Stimulated activated CD4-positive, alpha-beta T cell treated with anti-CD3 and anti-CD28 coated beads, Interleukin-12 subunit alpha, Interleukin-12 subunit beta, amount 100 ng/mL, for 24 hours (primary cell): ENCODE measurements around the gene SLIT1.

Experiments
- DNase-seq, 2 experiments: peaks; one replicate each; pipeline ENCODE4 v3.0.0-alpha.2; 2020; ENCODE audit warnings: low read depth in 2 of 2

Gene SLIT1

DNA sequence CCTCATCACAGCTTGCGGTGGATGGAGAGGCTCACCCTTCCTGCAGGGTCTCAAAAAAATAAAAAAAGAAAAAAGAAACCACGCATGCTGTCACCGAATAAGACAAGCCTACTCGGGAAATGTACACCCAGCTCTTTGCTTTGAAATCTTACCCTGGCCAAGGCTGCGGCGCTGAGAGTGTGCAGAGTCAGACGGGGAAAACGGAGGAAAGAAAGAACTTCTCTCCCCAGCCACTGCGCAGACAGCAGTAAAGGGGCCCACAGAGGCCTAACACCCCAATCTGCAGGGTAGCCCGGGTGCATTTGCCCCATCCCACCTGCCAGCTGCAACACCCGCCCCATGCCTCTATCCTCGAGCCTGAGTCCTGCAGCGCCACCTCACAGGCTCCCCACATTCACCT, 14.8 kb downstream of the SLIT1 start:
- DNase-seq: no peak

DNA sequence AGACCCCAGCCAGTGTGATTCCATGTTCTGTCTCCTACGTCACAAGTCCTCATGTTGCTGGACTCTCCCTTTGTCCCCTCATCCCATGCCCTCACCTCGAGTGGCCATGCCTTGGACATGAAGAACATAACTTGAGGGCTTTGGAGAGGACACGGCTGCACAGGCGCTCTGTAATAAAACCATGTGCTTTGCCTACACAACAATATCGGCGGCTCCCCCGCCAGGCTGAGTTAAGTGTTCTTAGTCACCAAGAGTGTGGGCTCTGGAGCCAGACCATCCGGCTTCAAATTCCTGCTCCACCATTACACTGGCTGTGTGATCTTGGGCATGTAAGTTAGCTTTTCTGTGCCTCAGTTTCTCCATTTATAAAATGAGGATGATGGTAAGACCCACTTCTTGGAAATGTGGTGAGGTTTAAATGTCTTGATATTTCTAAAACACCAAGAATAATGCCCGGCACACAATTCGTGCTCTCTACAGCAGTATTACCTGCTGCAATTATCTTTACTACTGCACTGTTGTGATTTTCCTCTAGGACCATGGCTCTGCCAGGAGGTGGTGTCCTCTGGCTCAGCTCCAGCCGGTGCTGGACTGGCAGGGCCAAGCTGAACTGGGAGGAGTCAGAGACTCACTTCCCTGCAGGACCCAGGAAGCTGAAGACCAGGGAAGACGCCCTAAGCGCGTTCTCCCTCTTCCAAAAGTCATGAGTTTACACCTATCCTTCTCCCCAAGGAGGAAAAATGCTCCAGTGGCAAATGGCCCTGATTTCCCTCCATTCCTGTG, 15.7 kb downstream of the SLIT1 start:
- DNase-seq: no peak

DNA sequence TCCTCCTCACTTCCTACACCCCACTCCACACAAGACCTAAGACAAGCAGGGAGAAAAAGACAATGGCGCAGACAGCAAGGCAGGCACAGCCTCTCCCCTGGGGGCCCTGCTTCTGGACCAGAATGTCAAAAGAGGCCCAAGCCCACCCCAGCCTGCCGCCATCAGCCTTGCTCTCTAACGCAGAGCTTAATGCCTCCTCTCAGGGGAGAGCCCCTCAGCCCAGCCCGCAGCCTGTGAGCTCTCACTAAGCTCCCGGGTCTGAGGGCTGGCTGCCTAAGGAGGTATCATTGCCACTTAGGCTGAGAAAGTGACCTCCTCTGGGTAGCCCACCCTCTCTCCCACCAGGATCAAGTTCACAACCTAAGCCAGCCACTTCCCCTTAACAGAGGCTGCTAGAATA, 16.7 kb downstream of the SLIT1 start:
- no peak for DNase-seq

GRCh38 chr10:97168645-97169044, 17.1 kb downstream of the SLIT1 start:
- DNase-seq: no peak

DNA sequence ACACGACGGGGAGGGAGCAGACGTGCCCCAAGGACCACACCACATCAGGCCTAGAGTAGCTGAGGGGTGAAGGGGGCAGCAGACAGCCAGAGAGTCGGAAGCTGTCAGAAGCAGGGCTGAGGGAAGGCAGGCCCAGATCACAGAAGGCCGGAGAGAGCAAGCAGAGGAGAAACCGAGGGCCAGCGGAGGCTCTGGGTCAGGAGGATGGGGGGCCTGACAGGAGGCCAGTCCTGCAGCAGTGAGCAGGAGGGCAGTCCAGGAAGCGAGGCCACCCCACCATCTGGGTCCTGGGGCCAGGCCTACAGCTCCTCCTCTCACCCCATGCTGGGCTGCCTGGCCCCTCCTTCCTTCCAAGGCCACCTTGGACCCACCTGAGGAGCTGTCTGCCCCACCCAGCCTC, 20.3 kb downstream of the SLIT1 start:
- no peak for DNase-seq

DNA sequence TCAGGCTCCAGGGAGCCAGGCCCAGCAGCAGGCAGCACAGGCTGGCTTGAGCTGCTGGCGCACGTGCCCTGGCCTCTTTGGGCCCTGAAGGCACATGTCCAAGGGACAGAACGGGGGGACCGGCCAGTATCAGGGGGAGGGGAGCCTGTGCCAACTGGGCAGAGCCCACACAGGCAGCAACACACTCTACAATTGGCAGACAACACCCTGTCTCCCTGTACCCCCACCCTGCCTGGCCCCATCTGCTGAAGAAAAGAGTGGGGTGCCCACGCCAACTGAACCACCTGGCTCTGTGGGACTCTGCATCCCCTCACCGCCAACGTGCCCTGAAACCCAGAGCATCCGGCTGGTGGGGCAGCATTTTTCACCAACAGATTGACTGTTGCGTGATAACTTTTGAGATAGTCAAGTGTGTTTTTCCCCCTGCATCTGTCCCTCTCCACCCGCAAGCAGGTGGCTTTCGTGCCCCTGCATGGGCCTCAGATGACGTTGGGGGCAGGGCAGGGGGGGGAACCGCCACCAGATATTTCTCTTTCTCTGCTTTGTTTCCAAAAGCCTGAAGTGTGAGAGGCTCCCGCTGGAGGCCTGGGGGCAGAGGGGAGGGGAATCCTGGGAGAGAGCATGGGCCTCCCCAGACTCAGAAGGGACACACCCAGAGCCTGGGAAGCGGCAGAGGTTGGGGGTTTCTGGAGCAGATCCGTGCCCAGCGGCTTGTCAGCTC, 21.8 kb downstream of the SLIT1 start:
- DNase-seq: no peak

GRCh38 chr10:97163181-97163580, 22.6 kb downstream of the SLIT1 start:
- DNase-seq: no peak

DNA sequence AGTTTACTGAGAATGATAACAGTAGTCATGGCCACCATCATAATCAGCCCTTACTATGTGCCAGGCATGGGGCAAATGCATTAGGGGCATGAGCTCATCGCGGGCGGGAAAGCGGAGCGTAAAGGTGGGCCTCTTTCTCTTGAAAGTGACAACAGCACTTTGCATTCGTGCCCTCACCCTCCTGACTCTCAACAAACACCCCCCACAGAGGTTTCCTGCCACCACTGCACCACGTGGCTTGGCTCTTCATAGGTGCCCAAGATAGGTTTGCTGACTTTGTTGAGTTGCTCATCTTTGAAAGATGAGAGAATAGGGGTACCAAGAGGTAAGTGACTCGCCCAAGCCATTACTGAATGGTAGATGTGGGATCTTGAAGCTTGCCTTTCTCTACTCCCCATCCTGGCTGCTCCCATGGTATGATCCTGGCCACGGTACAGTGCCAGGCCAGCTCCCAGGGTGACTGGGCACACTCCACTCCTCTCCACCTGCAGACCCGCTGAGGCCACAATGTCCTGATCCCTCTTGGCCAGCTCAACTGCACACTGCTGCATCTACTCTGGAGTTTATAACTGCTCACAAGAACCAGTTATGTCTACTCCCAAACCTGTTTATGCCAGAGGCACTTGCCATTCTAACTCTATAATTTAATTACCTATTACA, 26.0 kb downstream of the SLIT1 start:
- DNase-seq: no peak

GRCh38 chr10:97157578-97158095, 28.1 kb downstream of the SLIT1 start:
- DNase-seq: no peak

GRCh38 chr10:97154781-97155180, 31.0 kb downstream of the SLIT1 start:
- DNase-seq: no peak

DNA sequence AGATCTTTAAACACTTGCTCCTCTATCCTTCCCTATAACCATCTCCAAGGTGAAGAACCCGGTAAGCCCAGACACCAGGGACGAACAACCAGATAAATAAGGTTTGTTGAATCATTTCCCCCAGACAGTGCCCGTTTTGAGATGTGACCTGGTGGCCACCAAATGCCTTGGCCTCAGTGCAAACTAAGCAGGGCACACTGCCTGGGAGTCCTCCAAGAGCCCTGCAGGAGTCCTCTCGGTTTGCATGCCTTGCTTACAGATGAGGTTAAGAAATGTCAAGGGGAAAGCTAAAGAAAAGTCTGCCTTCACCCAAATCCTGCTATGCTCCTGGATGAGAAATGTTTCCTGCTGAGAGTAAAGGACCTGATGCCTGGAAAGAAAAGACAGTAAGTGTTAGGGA, 31.6 kb downstream of the SLIT1 start:
- DNase-seq: no peak

- DNase-seq: no peak
Measured at GRCh38 chr10:97153270-97153850, 32.4 kb downstream of the SLIT1 start.

DNA sequence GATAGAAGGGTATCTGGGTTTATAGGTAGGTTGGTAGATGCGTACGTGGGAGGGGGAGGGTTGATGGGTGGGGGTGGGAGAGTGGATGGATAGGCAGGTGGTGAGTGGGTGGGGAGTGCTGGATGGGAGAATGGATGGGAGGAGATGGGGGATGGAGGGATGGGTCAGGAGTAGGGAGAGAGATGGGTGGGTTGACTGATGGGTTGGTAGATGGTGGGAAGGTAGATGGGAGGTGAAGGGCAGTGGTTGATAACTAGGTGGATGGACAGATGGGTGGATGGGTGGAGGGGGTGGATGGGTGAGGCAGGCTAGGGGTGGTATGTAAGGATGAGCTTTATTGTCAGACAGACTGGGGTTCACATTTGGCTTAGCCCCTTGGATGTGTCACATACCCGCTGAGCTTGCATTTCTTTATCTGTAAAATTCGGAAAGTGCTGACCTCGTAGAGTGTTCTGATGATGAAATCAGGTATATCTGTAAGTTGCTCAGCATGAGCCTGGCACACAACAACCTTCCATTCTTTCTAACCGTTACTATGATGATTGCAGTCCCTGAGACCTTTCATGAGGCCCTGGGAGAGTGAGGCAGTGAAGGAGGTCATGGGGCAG, 34.3 kb downstream of the SLIT1 start:
- DNase-seq: no peak

- no peak for DNase-seq
Measured at GRCh38 chr10:97150616-97151015, 35.1 kb downstream of the SLIT1 start.

GRCh38 chr10:97150013-97150595, 35.7 kb downstream of the SLIT1 start:
- no peak for DNase-seq

GRCh38 chr10:97149079-97149531, 36.7 kb downstream of the SLIT1 start:
- DNase-seq: no peak

- DNase-seq: no peak
Measured at GRCh38 chr10:97144297-97144696, 41.5 kb downstream of the SLIT1 start.

- DNase-seq: no peak
Measured at GRCh38 chr10:97142834-97143233, 42.9 kb downstream of the SLIT1 start.

DNA sequence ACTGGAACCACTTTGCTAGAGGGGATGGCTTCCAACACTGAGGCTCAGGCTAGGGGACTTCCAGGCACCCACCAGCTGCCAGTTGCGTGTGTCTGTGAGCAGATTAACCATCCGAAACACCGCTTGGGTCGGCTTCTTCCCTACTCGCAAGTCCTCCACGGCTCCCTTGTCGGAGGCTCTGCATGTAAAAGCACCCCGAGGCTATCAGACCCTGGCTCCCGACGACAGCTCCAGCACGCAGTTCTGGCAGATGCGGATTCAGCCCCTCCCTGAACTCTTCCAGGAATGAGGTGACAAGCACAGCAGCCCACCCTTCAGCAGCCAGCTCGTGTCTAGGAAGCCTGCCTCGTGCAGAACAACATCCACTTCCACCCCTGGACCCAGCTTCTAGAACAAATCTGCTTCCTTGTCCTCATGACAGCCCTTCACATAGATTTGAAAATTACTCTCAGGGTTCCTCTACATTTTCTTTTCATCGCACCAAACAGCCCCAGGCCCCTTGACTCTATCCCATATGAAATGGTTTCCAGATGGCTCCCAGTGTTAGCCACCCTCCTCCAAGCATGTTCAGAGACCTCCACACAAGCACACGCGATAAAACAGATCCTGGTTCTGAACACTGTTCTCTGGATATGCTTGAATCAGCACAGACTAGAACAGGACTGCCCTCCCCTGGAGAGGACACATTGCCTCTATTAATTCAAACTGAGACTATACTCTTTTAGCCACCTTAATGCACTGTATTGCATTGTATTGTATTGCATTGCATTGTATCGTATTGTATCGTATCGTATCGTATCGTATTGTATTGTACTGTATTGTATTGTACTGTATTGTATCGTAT, 44.6 kb downstream of the SLIT1 start:
- DNase-seq: no peak

DNA sequence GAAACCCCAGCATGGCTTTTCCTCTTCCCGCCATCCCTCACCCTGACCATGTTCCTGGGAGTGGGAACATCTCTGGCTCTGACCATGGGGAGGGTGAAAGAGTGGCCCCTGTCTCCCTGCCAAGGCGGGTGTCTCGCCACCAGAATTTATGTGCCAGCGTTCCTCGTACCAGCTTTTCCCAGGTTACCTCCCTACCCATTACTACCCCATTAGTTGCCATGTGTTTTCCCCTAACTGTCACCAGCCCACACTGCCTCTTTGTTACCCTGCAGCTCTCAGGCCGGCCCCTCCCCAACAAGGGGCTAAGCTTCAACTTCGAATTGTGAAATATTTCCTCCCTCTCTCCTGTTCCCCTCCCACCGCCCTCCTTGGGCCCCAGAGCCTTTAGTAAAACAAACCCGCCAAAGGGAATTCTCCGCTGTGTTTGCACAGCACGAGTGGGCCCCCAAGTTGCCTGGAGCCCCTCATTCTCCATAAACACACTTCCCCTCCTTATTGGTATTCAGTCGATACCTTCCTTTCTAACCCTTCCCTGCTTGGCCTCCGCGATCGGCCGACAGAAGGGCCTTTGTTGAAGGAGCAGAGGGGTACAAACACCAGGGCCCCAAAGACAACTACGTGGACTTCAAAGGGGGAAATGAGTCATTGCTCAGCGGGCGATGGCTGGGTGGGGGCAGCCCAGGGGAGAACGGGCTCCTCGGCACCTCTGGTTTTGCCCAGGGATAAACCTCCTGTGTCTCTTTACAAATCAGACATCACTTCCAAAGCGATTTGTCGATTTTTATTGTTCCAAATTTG, 45.5 kb downstream of the SLIT1 start:
- no peak for DNase-seq
